NB4 (cell line): Measurements from ENCODE around the gene SLC35D3.
"Not testable (repeated sequence)": the region's sequence is repeated elsewhere in the genome, so short reads cannot be mapped to it uniquely, and the experiment has no call there.

ENCODE experiments used
- DNase-seq: peaks from one replicate; pipeline ENCODE4 v3.0.0; 2010; ENCODE audit warnings: low read depth
- H3K4me3 ChIP-seq: one replicate; pipeline ENCODE4 v1.5.1; 2011; ENCODE audit warnings: mild to moderate bottlenecking, low read depth, low read length, moderate library complexity
- CTCF ChIP-seq: IDR thresholded peaks from one replicate; pipeline ENCODE4 v1.5.1; 2012; ENCODE audit warnings: low read depth, low read length
- MAX ChIP-seq: IDR thresholded peaks from 2 replicates; pipeline ENCODE4 v1.6.1; 2011; ENCODE audit warnings: low read depth, low read length
- MYC ChIP-seq: IDR thresholded peaks from 2 replicates; pipeline ENCODE4 v1.6.1; 2011; ENCODE audit warnings: low read depth, low read length
- POLR2A ChIP-seq: IDR thresholded peaks from 2 replicates; pipeline ENCODE4 v1.6.1; 2011; ENCODE audit warnings: mild to moderate bottlenecking; ENCODE audit not compliant: insufficient read length; ENCODE audit errors: extremely low read depth

Gene SLC35D3

GRCh38 chr6:136950436-136951126 is 28.5 kb downstream of the SLC35D3 start:
- H3K4me3 ChIP-seq, result no peak overlapping the region
- TF ChIP-seq MAX (no peak), CTCF (no peak), MYC (no peak), POLR2A (no peak)
- no peak for DNase-seq

- DNase-seq, result no peak
- TF ChIP-seq CTCF (no peak), MYC (no peak), MAX (no peak), POLR2A (no peak)
- no peak overlapping the region for H3K4me3 ChIP-seq
Observed at GRCh38 chr6:136952714-136953260, 30.7 kb downstream of the SLC35D3 start.

- DNase-seq, result no peak
- TF ChIP-seq CTCF (no peak), POLR2A (no peak), MAX (no peak), MYC (no peak)
- no peak overlapping the region for H3K4me3 ChIP-seq
Observed at GRCh38 chr6:136955123-136955522, 33.0 kb downstream of the SLC35D3 start.

GRCh38 chr6:136956590-136957544 is 34.8 kb downstream of the SLC35D3 start:
- no peak for TF ChIP-seq MAX
- no peak overlapping the region for H3K4me3 ChIP-seq
- DNase-seq, result no peak

- H3K4me3 ChIP-seq, result no peak overlapping the region
- TF ChIP-seq MAX (no peak), CTCF (no peak), MYC (no peak), POLR2A (no peak)
- DNase-seq, result no peak
Observed at GRCh38 chr6:136958168-136958567, 36.1 kb downstream of the SLC35D3 start.

GRCh38 chr6:136959471-136959891 is 37.4 kb downstream of the SLC35D3 start:
- no peak for DNase-seq
- no peak overlapping the region for H3K4me3 ChIP-seq
- TF ChIP-seq MYC (no peak), MAX (no peak), CTCF (no peak), POLR2A (no peak)

- DNase-seq, H3K4me3 ChIP-seq: not testable (repeated sequence)
Observed at GRCh38 chr6:136959935-136960334, 37.8 kb downstream of the SLC35D3 start.
